OCI-LY7 (cell line): ENCODE data around the gene LMX1A.

ENCODE experiments used
- CTCF ChIP-seq: fragments of 200-600 bp; sonication (generic); conservative IDR thresholded peaks from 2 replicates; pipeline ENCODE4 v1.5.1; 2014; ENCODE audit warnings: mild to moderate bottlenecking, antibody characterized with exemption, low read length, moderate library complexity, mixed read lengths
- EZH2phosphoT487 ChIP-seq: fragments of 200-600 bp; sonication (generic); IDR thresholded peaks from 2 replicates; pipeline ENCODE4 v1.6.1; 2018; ENCODE audit warnings: low read depth, borderline replicate concordance, mild to moderate bottlenecking, mixed run types, antibody characterized with exemption, low read length, moderate library complexity, mixed read lengths

- TF ChIP-seq CTCF, result no peak
- no peak for TF ChIP-seq EZH2phosphoT487
These were observed 13.9 kb downstream of the LMX1A start for GRCh38 chr1:165342587-165342986.
